Gastroesophageal sphincter (tissue), 3 donors: ENCODE data around the gene CEP19.

ENCODE experiments used
- CTCF ChIP-seq, 4 experiments: fragments of 200-600 bp in 2 of 4; fragments of 450-650 bp in 2 of 4; sonication (generic) in 1 of 4; IDR thresholded peaks; one replicate each; pipeline ENCODE4 v1.5.1; 2017 to 2019; ENCODE audit warnings: antibody characterized with exemption in 4 of 4, mild to moderate bottlenecking in 2 of 4, moderate library complexity in 2 of 4
- POLR2A ChIP-seq, 2 donors: fragments of 450-650 bp; IDR thresholded peaks; one replicate each; pipeline ENCODE4 v1.6.1; 2017; ENCODE audit warnings: antibody characterized with exemption in 2 of 2, mild to moderate bottlenecking in 2 of 2, moderate library complexity in 1 of 2
- POLR2AphosphoS5 ChIP-seq: sonication (generic); formaldehyde crosslinking; IDR thresholded peaks from one replicate; pipeline ENCODE4 v1.6.1; 2017; ENCODE audit warnings: antibody characterized with exemption

- TF ChIP-seq CTCF (IDR thresholded peaks at IDR 0.05), result no peak
- TF ChIP-seq POLR2A (IDR thresholded peaks at IDR 0.05), result no peak
- TF ChIP-seq POLR2AphosphoS5, result no peak
Observed at GRCh38 chr3:196737655-196738054, 25.6 kb upstream of the CEP19 start.
